CD4-positive, alpha-beta T cell treated with Interleukin-10 for 1 hour (primary cell): ENCODE measurements around the gene ANKRD24.
"Not testable (repeated sequence)": the region's sequence is repeated elsewhere in the genome, so short reads cannot be mapped to it uniquely, and the experiment has no call there.

Source experiments
- DNase-seq: peaks from one replicate; pipeline ENCODE4 v3.0.0-alpha.2; 2020

Gene ANKRD24

DNA sequence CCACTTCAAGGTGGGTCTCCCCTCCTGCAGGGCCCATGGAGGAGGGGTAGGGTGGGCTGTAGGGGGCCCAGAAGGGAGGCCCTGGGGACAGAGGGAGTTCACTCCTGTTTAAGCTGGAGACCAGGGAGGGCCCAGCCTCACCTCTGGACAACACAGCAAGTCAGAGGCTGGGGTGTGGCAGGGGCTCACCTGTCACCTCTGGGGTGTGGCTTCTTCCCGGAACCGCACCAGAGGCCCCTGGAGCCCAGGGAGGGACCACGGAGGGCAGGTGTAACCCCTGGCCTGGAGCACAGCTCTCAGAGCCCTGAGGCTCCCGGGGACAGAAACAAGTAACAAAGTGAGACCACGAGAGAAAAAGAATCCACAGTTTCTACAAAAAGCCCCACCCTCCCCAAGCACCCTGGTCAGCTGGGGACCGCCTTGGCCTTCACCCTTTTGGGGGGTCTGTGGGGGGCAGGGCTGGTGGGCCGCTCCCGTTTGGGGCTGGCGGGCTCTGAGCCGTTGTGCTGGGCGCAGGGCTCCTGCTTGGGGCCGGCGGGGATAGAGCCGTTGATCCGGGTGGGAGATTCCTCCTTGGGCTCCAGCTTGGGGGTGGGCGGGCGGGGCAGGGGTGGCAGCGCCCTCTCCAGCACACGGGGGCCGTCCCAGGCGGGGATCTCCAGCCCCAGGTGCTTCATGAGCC, 8.1 kb upstream of the ANKRD24 start:
- no peak for DNase-seq

DNA sequence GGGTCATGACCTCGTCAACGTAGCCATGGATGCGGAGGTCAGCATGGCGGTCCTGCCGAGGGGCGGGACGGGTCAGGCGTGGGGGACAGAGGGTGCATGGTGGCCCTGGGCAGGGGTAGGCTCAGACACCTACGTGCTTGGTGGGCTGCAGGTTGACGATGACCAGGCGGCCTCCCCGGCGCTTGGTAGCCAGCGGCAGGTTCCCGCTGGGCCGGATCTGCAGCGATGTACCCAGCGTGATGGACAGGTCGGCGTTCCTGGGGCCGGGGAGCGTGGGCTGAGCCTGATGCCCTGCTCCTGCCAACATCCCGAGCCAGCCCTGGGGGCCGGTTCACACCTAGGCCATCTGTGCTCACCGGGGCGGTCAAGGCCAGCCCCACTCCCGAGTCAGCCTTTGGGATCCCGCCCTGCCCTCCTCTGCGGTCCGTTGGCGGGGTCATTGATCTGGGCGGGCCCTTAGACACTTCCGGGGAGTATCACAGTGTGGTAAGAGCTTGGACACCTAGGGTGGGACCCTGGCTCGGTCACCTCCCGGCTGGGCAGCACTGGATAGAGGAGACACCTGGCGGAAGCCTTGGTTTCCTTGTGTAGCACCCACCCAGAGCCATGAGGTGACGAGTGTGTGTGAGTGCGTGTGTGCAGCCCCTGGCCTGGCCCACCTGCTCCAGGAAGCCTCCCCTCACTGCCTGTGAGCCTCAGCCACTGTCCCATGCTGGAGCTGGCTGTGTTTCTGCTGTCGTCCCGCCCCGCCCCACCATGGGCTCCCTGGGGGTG, 7.4 kb upstream of the ANKRD24 start:
- no peak for DNase-seq

- no peak for DNase-seq
These were observed 6.9 kb upstream of the ANKRD24 start for GRCh38 chr19:4175669-4175931.

GRCh38 chr19:4177146-4177545, 5.3 kb upstream of the ANKRD24 start:
- DNase-seq, result no peak

DNA sequence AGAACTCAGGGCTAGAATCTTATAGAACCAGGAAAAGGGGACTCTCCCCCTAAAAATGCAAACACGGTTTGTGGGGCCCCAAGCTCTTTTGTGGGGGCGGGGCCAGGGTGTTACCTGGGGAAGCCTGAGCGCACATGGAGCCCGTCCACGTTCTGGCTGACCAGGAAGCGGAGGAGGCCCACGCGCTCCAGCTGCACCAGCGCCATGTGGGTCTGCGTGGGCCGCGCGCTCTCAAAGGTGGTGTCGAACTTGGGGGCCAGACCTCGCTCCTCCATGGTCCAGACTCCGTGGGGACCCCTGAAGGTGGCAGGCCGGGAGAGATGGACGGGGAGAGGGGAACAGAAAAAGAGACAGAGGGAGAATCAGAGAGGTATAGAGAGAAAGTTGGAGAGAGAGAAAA, 3.5 kb upstream of the ANKRD24 start:
- DNase-seq, result no peak

GRCh38 chr19:4181053-4181508, 1.4 kb upstream of the ANKRD24 start:
- no peak for DNase-seq

DNA sequence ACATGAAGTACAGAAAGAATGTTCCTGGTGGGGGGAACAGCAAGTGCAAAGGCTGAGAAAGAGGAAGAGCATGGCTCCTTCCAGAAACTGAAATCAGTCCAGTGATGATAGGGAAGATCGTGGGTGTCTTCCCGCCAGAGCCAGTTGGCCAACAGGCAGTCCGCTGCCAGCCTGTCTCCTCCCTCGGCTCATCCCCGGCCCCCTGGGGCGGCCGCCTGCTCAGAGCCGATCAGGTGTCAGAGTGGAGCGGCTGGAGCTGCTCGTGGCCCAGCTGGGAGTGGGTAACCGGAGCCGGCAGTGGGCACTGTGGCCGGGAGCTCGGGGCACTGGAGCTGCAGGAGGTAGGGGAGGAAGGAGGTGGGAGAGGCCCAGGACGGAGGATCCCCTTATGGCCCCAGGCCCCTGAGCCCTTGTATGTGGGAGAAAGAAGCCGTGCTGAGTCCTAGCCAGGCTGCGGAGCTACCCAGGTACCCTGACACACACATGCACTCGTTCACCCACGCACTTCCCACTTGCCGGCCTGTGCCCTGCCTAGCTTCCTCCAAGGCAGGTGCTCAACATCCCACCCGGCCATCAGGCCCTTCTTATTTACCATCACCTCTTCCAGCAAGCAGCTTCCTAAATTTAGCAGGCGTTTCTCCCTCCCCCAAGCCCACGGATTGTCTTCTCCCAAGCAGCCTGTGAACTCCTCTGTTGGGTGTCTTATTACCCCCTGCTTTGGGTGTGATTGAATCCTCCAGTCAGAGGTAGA, 1.7 kb downstream of the ANKRD24 start:
- DNase-seq, result no peak

- no peak for DNase-seq
These were observed 2.3 kb downstream of the ANKRD24 start for GRCh38 chr19:4184718-4185352.

GRCh38 chr19:4185413-4186086, 3.1 kb downstream of the ANKRD24 start:
- DNase-seq, result no peak

GRCh38 chr19:4186087-4186993, 3.9 kb downstream of the ANKRD24 start:
- DNase-seq, result peak; percentile 79

DNA sequence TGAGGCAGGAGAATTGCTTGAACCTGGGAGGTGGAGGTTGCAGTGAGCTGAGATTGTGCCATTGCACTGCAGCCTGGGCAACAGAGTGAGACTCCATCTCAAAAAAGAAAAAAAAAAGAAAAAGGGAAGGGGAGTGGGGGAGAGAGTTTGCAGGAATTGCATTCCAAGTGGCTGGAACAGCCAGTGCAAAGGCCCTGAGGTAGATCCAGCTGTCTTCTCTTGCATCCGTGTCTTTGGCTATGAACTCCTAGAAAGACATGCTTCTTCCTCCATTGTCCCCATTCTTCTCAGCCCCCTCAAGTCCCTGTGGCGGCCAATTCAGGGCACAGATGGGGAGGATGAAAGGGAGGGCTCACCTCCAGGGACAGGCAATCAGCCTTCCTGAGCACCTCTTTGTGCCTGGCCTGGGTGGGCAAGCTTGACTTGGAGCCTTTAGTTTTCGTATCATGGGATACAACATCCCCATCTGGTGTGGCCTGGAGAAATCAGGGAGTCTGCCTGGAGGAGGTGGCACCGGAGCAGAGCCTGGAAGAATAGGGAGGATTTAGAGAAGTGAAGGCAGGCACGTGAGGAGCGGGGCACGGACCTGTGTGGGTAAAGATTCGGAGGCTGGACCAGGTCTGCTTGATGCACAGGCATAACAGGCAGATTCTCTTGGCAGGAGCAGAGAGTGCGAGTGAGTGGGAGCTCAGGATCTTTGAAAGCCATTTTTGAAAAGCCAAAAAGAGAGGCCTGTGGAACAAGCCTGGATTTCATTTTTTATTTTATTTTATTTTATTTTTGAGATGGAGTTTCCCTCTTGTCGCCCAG, 5.0 kb downstream of the ANKRD24 start:
- no peak for DNase-seq

- no peak for DNase-seq
These were observed 7.2 kb downstream of the ANKRD24 start for GRCh38 chr19:4189641-4190040.

DNA sequence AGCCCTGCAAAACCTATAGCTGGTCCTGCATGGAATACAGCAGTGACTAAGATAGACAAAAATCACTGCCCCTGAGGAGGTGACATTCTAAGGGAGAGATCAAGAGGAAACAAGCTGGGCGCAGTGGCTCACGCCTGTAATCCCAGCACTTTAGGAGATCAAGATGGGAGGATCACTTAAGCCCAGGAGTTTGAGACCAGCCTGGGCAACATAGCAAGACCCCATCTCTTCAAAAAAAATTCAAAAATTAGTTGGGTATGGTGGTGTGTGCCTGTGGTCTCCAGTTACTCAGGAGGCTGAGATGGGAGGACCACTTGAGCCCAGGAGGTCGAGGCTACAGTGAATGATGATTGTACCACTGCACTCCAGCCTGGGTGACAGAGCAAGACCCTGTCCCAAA, 10.0 kb downstream of the ANKRD24 start:
- not testable (repeated sequence) for DNase-seq

- DNase-seq, result no peak
These were observed 11.9 kb downstream of the ANKRD24 start for GRCh38 chr19:4194353-4194752.

DNA sequence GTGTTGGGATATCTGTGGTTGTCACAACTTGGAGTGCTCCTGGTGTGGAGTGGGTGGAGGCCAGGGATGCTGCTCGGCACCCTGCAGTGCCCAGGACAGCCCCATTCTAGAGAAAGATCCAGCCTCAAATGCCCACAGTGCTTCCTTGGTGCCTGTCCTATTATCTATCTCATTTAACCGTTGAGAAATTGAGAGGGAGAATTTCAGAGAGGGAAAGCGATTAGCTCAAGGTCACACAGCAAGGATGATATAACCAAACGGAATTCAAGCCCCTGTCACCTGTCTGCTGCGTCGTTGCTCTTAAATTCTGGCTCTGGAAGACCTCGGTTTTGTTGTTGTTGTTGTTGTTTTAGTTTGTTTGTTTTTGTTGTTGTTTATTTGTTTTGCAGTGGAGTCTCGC, 13.5 kb downstream of the ANKRD24 start:
- DNase-seq, result no peak

DNA sequence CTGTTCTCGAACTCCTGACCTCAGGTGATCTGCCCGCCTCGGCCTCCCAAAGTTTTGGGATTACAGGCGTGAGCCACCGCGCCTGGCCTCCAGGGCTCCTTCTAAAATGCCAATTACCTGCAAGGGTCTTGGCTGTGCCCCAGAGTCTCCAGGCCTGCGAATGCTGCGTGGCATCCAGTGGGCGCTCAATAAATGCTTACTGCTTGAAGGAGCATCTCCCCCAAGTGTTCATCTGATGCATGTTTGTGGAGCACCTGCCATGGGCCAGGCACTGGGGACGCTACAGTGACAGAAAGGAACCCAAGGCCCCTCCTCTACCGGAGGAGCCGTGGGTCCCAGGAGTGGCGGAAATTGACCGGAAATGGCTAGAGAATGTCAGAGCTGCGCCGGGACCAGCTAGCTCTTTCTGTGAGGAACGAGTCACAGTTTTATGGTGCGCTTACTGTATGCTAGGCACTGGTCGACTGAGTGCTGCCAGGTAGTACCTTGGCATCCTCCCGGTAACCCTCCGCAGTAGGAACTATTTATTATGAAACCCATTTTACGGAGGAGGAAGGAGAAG, 14.2 kb downstream of the ANKRD24 start:
- DNase-seq, result no peak

- no peak for DNase-seq
These were observed 14.7 kb downstream of the ANKRD24 start for GRCh38 chr19:4197228-4197624.

DNA sequence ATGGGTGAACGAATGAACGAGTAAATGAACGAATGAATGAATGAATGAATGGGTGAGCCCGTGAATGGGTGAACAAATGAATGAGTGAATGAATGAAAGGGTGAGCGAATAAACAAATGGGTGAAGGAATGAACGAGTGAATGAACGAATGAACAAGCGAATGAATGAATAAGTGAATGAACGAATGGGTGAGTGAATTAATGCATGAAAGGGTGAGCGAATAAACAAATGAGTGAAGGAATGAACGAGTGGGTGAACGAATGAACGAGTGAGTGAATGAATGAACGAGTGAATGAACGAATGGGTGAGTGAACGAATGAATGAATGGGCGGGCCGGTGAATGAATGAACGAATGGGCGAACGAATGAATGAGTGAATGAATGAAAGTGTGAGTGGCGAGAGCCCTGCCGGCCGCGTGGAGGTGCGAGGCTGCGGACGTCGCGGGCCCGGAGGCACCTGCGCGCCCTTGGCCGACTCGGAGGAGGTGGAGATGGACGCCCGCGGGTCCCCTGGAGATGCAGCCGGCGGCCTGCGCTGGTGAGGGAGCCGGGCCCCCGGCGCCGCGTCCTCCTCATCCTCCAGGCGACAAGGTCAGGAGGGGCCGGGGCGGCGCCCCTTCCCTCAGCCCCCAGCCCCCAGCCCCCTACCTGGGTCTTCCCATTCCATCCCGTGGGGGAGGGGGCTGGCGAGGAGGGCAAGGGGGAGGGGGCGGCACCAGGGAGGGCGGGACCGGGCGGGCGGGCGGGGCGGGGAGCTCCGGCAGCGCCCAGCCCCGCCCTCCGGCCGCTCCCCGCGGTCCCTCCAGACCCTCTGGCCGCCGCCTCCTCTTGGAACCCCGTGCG, 15.4 kb downstream of the ANKRD24 start:
- no peak for DNase-seq

DNA sequence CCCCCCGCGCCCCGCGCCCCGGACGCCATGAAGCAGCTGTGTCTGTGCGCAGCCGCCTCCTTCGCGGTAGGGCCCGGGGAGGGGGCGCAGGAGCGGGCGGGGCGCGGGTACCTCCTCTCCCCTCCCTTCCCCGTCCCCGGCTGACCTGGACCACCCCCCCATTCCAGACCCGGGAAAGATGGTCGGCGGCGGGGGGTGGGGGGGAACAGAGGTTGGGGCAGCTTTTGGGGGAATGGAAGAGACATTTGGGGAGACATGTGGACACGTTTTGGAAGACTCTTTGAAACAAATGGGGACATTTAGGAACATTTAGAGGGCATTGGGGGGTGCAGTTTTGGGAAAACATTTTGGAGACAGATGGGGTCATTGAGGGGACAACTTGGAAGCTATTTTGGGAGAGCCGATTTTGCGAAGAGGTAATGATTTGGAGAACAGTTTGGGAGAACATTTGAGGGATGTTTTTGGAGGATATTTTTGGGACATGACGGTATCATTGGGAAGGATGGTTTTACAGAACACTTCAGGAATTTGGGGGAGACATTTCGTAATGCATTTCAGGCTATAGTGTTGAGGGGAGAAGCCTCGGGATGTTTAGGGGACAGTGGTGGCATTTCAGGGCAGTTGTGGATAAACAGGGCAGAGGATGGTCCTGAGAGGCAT, 16.1 kb downstream of the ANKRD24 start:
- no peak for DNase-seq
